HG02588 (cell line): ENCODE data around the gene EMB.
"Not testable (repeated sequence)": the region's sequence is repeated elsewhere in the genome, so short reads cannot be mapped to it uniquely, and the experiment has no call there.

Experiments used
- ATAC-seq: cut with Tn5 transposase; IDR thresholded peaks from one replicate; pipeline ENCODE4 v1.9.1; 2021; ENCODE audit warnings: mild to moderate bottlenecking, moderate library complexity; ENCODE audit not compliant: unreplicated experiment

Gene EMB

GRCh38 chr5:50423100-50423799 lies 17.8 kb downstream of the EMB start:
- ATAC-seq, result not testable (repeated sequence)

GRCh38 chr5:50421184-50421950 lies 19.7 kb downstream of the EMB start:
- not testable (repeated sequence) for ATAC-seq

- ATAC-seq, result no peak
These were observed 20.6 kb downstream of the EMB start for GRCh38 chr5:50420343-50420935.

GRCh38 chr5:50419656-50420055 lies 21.4 kb downstream of the EMB start:
- ATAC-seq, result not testable (repeated sequence)

- not testable (repeated sequence) for ATAC-seq
These were observed 24.5 kb downstream of the EMB start for GRCh38 chr5:50416637-50417036.

GRCh38 chr5:50415912-50416311 lies 25.2 kb downstream of the EMB start:
- peak; percentile 81 for ATAC-seq

- ATAC-seq, result not testable (repeated sequence)
These were observed 30.2 kb downstream of the EMB start for GRCh38 chr5:50410932-50411331.

- ATAC-seq, result no peak
These were observed 34.2 kb downstream of the EMB start for GRCh38 chr5:50406877-50407276.

GRCh38 chr5:50401336-50401735 lies 39.8 kb downstream of the EMB start:
- ATAC-seq, result no peak

- ATAC-seq, result not testable (repeated sequence)
These were observed 47.0 kb downstream of the EMB start for GRCh38 chr5:50393925-50394609.

- not testable (repeated sequence) for ATAC-seq
These were observed 48.8 kb downstream of the EMB start for GRCh38 chr5:50392289-50392688.

GRCh38 chr5:50384381-50384780 lies 56.7 kb downstream of the EMB start:
- not testable (repeated sequence) for ATAC-seq

- not testable (repeated sequence) for ATAC-seq
These were observed 64.4 kb downstream of the EMB start for GRCh38 chr5:50376696-50377095.

GRCh38 chr5:50369287-50370033 lies 71.6 kb downstream of the EMB start:
- not testable (repeated sequence) for ATAC-seq

GRCh38 chr5:50365426-50366251 lies 75.4 kb downstream of the EMB start:
- no peak for ATAC-seq

GRCh38 chr5:50364535-50365309 lies 76.4 kb downstream of the EMB start:
- not testable (repeated sequence) for ATAC-seq

GRCh38 chr5:50359187-50359586 lies 81.9 kb downstream of the EMB start:
- no peak for ATAC-seq

- no peak for ATAC-seq
These were observed 88.7 kb downstream of the EMB start for GRCh38 chr5:50352382-50352781.
